ENCODE measurements around the gene PTPRD. TPM values are rescaled to one million over a fixed set of nuclear protein-coding genes. Genes with fewer than 3 reads are reported as not detected.

Gene PTPRD
- total RNA-seq, 1 donor from 2014 or later = 5.7 TPM

- no peaks in the 10 kb centered on the region for H3K9me3 Mint-ChIP-seq (ENCODE audit: low read depth)
- H3K27ac Mint-ChIP-seq (ENCODE audit: unreplicated experiment) = no peak overlapping the region
- no peaks in the 10 kb centered on the region for H3K36me3 Mint-ChIP-seq (ENCODE audit: low read depth)
- H3K4me1 Mint-ChIP-seq (ENCODE audit: low read depth) = no peaks in the 10 kb centered on the region
- H3K4me3 Mint-ChIP-seq (ENCODE audit: unreplicated experiment) = no peak overlapping the region
- no peak for DNase-seq (ENCODE audit: low spot score)
- TF ChIP-seq CTCF (IDR thresholded peaks at IDR 0.05) = no peak
- peaks cover 9% of the 10 kb centered on the region for H3K27me3 Mint-ChIP-seq (ENCODE audit: low read depth)
Measured at GRCh38 chr9:8850914-8851313, 1761.9 kb downstream of the PTPRD start.

- Mint-ChIP-seq H3K36me3 (ENCODE audit: low read depth) (no peaks in the 10 kb centered on the region), H3K4me1 (ENCODE audit: low read depth) (no peaks in the 10 kb centered on the region), H3K9me3 (ENCODE audit: low read depth) (no peaks in the 10 kb centered on the region), H3K27me3 (ENCODE audit: low read depth) (no peaks in the 10 kb centered on the region), H3K4me3 (ENCODE audit: unreplicated experiment) (no peak overlapping the region), H3K27ac (ENCODE audit: unreplicated experiment) (no peak overlapping the region)
- no peak for TF ChIP-seq CTCF (IDR thresholded peaks at IDR 0.05)
- DNase-seq (ENCODE audit: low spot score) = no peak
Measured at GRCh38 chr9:8845808-8846207, 1767.0 kb downstream of the PTPRD start.

GRCh38 chr9:8845376-8845775 lies 1767.4 kb downstream of the PTPRD start:
- no peak for TF ChIP-seq CTCF (IDR thresholded peaks at IDR 0.05)
- H3K36me3 Mint-ChIP-seq (ENCODE audit: low read depth) = no peaks in the 10 kb centered on the region
- H3K9me3 Mint-ChIP-seq (ENCODE audit: low read depth) = no peaks in the 10 kb centered on the region
- no peak overlapping the region for H3K4me3 Mint-ChIP-seq (ENCODE audit: unreplicated experiment)
- no peak for DNase-seq (ENCODE audit: low spot score)
- no peaks in the 10 kb centered on the region for H3K27me3 Mint-ChIP-seq (ENCODE audit: low read depth)
- no peak overlapping the region for H3K27ac Mint-ChIP-seq (ENCODE audit: unreplicated experiment)
- no peaks in the 10 kb centered on the region for H3K4me1 Mint-ChIP-seq (ENCODE audit: low read depth)

GRCh38 chr9:8844549-8844948 lies 1768.3 kb downstream of the PTPRD start:
- Mint-ChIP-seq H3K27ac (ENCODE audit: unreplicated experiment) (no peak overlapping the region), H3K27me3 (ENCODE audit: low read depth) (no peaks in the 10 kb centered on the region), H3K36me3 (ENCODE audit: low read depth) (no peaks in the 10 kb centered on the region), H3K9me3 (ENCODE audit: low read depth) (no peaks in the 10 kb centered on the region), H3K4me3 (ENCODE audit: unreplicated experiment) (no peak overlapping the region), H3K4me1 (ENCODE audit: low read depth) (no peaks in the 10 kb centered on the region)
- no peak for DNase-seq (ENCODE audit: low spot score)
- TF ChIP-seq CTCF (IDR thresholded peaks at IDR 0.05) = no peak

- H3K4me1 Mint-ChIP-seq (ENCODE audit: low read depth) = no peaks in the 10 kb centered on the region
- H3K27ac Mint-ChIP-seq (ENCODE audit: unreplicated experiment) = no peak overlapping the region
- H3K27me3 Mint-ChIP-seq (ENCODE audit: low read depth) = no peaks in the 10 kb centered on the region
- H3K9me3 Mint-ChIP-seq (ENCODE audit: low read depth) = peaks cover 4% of the 10 kb centered on the region
- H3K4me3 Mint-ChIP-seq (ENCODE audit: unreplicated experiment) = no peak overlapping the region
- no peaks in the 10 kb centered on the region for H3K36me3 Mint-ChIP-seq (ENCODE audit: low read depth)
- TF ChIP-seq CTCF (IDR thresholded peaks at IDR 0.05) = no peak
- DNase-seq (ENCODE audit: low spot score) = no peak
Measured at GRCh38 chr9:8842402-8843193, 1770.2 kb downstream of the PTPRD start.

Data from chondrocyte (in vitro differentiated cells).